Loucy (cell line): ENCODE measurements around the gene NFKBIB.

Experiments used
- H2AFZ ChIP-seq: fragments of 200-600 bp; sonication (generic); 2 replicates; pipeline ENCODE4 v1.6.0; 2016; ENCODE audit warnings: antibody characterized with exemption, mild to moderate bottlenecking, low read length, moderate library complexity
- H3F3A ChIP-seq: fragments of 200-600 bp; 2 replicates; pipeline ENCODE4 v1.6.0; 2016; ENCODE audit warnings: antibody characterized with exemption, low read depth, mild to moderate bottlenecking
- H3K27me3 ChIP-seq: fragments of 200-600 bp; sonication (generic); 2 replicates; pipeline ENCODE4 v1.6.1; 2014; ENCODE audit warnings: low read length, mild to moderate bottlenecking; ENCODE audit not compliant: insufficient read depth, poor library complexity, severe bottlenecking
- H3K36me3 ChIP-seq: fragments of 200-600 bp; sonication (generic); 2 replicates; pipeline ENCODE4 v1.6.1; 2016; ENCODE audit warnings: low read length; ENCODE audit not compliant: insufficient read depth
- H3K4me1 ChIP-seq: fragments of 200-600 bp; sonication (generic); 2 replicates; pipeline ENCODE4 v1.5.1; 2014; ENCODE audit warnings: low read length, mild to moderate bottlenecking; ENCODE audit not compliant: insufficient read depth, poor library complexity, severe bottlenecking
- H3K4me2 ChIP-seq: fragments of 200-600 bp; sonication (generic); 2 replicates; pipeline ENCODE4 v1.6.0; 2014; ENCODE audit warnings: antibody characterized with exemption, low read length, low read depth, mild to moderate bottlenecking; ENCODE audit not compliant: poor library complexity, severe bottlenecking
- H3K4me3 ChIP-seq: fragments of 200-600 bp; sonication (generic); 2 replicates; pipeline ENCODE4 v1.5.1; 2014; ENCODE audit warnings: low read length, mild to moderate bottlenecking, mixed read lengths; ENCODE audit not compliant: poor library complexity, severe bottlenecking
- H3K79me2 ChIP-seq: fragments of 200-600 bp; sonication (generic); 2 replicates; pipeline ENCODE4 v1.6.1; 2014; ENCODE audit warnings: low read length; ENCODE audit not compliant: insufficient read depth
- H3K9ac ChIP-seq: fragments of 200-600 bp; sonication (generic); 2 replicates; pipeline ENCODE4 v1.6.0; 2014; ENCODE audit warnings: mild to moderate bottlenecking, low read depth, low read length, moderate library complexity; ENCODE audit not compliant: poor library complexity, severe bottlenecking
- H3K9me2 ChIP-seq: fragments of 200-600 bp; sonication (generic); replicated peaks from 2 replicates; pipeline ENCODE4 v1.6.1; 2016; ENCODE audit warnings: low read depth, low read length, mixed read lengths
- H3K9me3 ChIP-seq: fragments of 200-600 bp; sonication (generic); 2 replicates; pipeline ENCODE4 v1.6.1; 2014; ENCODE audit warnings: mild to moderate bottlenecking, antibody characterized with exemption, low read length, low read depth; ENCODE audit not compliant: insufficient read depth
- H4K20me1 ChIP-seq: fragments of 200-600 bp; sonication (generic); 2 replicates; pipeline ENCODE4 v1.6.0; 2014; ENCODE audit warnings: antibody characterized with exemption, low read length, mild to moderate bottlenecking; ENCODE audit not compliant: insufficient read depth, poor library complexity, severe bottlenecking
- CTCF ChIP-seq: fragments of 200-600 bp; sonication (generic); conservative IDR thresholded peaks from 2 replicates; pipeline ENCODE4 v1.5.1; 2014; ENCODE audit warnings: mild to moderate bottlenecking, antibody characterized with exemption, low read length
- EZH2phosphoT487 ChIP-seq: fragments of 200-600 bp; IDR thresholded peaks from 2 replicates; pipeline ENCODE4 v1.6.1; 2018; ENCODE audit warnings: antibody characterized with exemption, mild to moderate bottlenecking, moderate library complexity, borderline replicate concordance

Gene NFKBIB

GRCh38 chr19:38911388-38912001 lies 11.7 kb downstream of the NFKBIB start:
- Histone ChIP-seq H3K4me2 (no peak overlapping the region), H3K9me3 (no peaks in the 10 kb centered on the region), H3K9me2 (no peaks in the 10 kb centered on the region), H3K4me1 (peaks cover 7% of the 10 kb centered on the region), H3F3A (no peaks in the 10 kb centered on the region), H3K36me3 (no peaks in the 10 kb centered on the region), H4K20me1 (no peaks in the 10 kb centered on the region), H3K27me3 (no peaks in the 10 kb centered on the region), H2AFZ (no peak overlapping the region), H3K9ac (no peak overlapping the region), H3K79me2 (no peaks in the 10 kb centered on the region), H3K4me3 (no peak overlapping the region)
- no peak for TF ChIP-seq EZH2phosphoT487
- no peak for TF ChIP-seq CTCF

- H3K79me2 ChIP-seq, result no peaks in the 10 kb centered on the region
- H3F3A ChIP-seq, result no peaks in the 10 kb centered on the region
- H3K4me1 ChIP-seq, result peaks cover 7% of the 10 kb centered on the region
- H3K4me3 ChIP-seq, result no peak overlapping the region
- H3K9ac ChIP-seq, result peak overlapping the region; percentile 17
- H3K9me2 ChIP-seq, result no peaks in the 10 kb centered on the region
- H3K9me3 ChIP-seq, result no peaks in the 10 kb centered on the region
- H4K20me1 ChIP-seq, result no peaks in the 10 kb centered on the region
- TF ChIP-seq EZH2phosphoT487 (no peak), CTCF (no peak)
- H2AFZ ChIP-seq, result no peak overlapping the region
- no peaks in the 10 kb centered on the region for H3K36me3 ChIP-seq
- H3K4me2 ChIP-seq, result no peak overlapping the region
- H3K27me3 ChIP-seq, result no peaks in the 10 kb centered on the region
These were observed 13.1 kb downstream of the NFKBIB start for GRCh38 chr19:38912600-38913514.

GRCh38 chr19:38913958-38914357 lies 14.2 kb downstream of the NFKBIB start:
- no peak overlapping the region for H3K4me2 ChIP-seq
- no peaks in the 10 kb centered on the region for H4K20me1 ChIP-seq
- TF ChIP-seq CTCF (no peak), EZH2phosphoT487 (no peak)
- H3K4me1 ChIP-seq, result peaks cover 7% of the 10 kb centered on the region
- H3K9me3 ChIP-seq, result no peaks in the 10 kb centered on the region
- H3F3A ChIP-seq, result no peaks in the 10 kb centered on the region
- H2AFZ ChIP-seq, result no peak overlapping the region
- H3K27me3 ChIP-seq, result no peaks in the 10 kb centered on the region
- H3K36me3 ChIP-seq, result no peaks in the 10 kb centered on the region
- no peak overlapping the region for H3K4me3 ChIP-seq
- H3K9ac ChIP-seq, result no peak overlapping the region
- no peaks in the 10 kb centered on the region for H3K79me2 ChIP-seq
- H3K9me2 ChIP-seq, result no peaks in the 10 kb centered on the region
